ENCODE measurements around the gene CFAP161. TPM values are rescaled to one million over a fixed set of nuclear protein-coding genes. Genes with fewer than 3 reads are reported as not detected.

CFAP161 gene
- total and polyA plus RNA-seq, 2 of the 13 experiments (the other 11 are each of a cell fraction or from before 2014, with no cell fraction given), result not detected

GRCh38 chr15:81161160-81161673 is 27.1 kb downstream of the CFAP161 start:
- DNase-seq (ENCODE audit: low spot score) (no peak), ATAC-seq (no peak), FAIRE-seq (no peak)
- H3K36me3 ChIP-seq (replicated peaks in 1 of 2; ENCODE audit: control insufficient read depth in 1 of 2, insufficient read depth in 2 of 2, low read length in 2 of 2), result no peaks in the 10 kb centered on the region
- intact Hi-C loops (cut with micrococcal nuclease; ENCODE audit: unreplicated experiment) (no loop called here), in situ Hi-C loops (cut with HindIII; ENCODE audit: extremely low pct_ligation_motif_present, low pct_unique_long_range_greater_than_20kb) (loop anchor here (5.0 kb wide), 1 partner anchor 106 kb away; no protein-coding TSS in a partner anchor)
- no peak overlapping the region for H2AFZ ChIP-seq (ENCODE audit: low read length)
- CTCF ChIA-PET (ENCODE audit: low intra/inter-chr PET ratio, low total read pairs), result no interaction called here
- no peaks in the 10 kb centered on the region for H3K9me3 ChIP-seq (ENCODE audit: low read length)
- H3K4me2 ChIP-seq (ENCODE audit: low read depth, low read length), result no peak overlapping the region
- no TSS peak for BruUV-seq (replicated peaks)
- 0% methylated on average over 4 of the region's 4 CpGs for whole genome bisulfite sequencing (ENCODE audit: low lambda C conversion rate)
- POLR2A ChIA-PET, result no interaction called here
- no peak overlapping the region for H3K4me3 ChIP-seq (replicated peaks in 1 of 3; ENCODE audit: insufficient read depth in 1 of 3, low read depth in 2 of 3, low read length in 3 of 3)
- no peak overlapping the region for H3K9ac ChIP-seq (ENCODE audit: insufficient read depth, low read depth, low read length)
- H3K4me1 ChIP-seq (ENCODE audit: insufficient read depth, low read length), result no peaks in the 10 kb centered on the region
- peaks cover 0 to 6% of the 10 kb centered on the region in 2 experiments; a peak in 2 of 5 replicates for H3K27me3 ChIP-seq (ENCODE audit: control insufficient read depth in 1 of 2, insufficient read depth in 2 of 2, low read length in 2 of 2)
- H3K79me2 ChIP-seq (ENCODE audit: insufficient read depth, low read length), result no peaks in the 10 kb centered on the region
- no peaks in the 10 kb centered on the region for H4K20me1 ChIP-seq (ENCODE audit: insufficient read depth, low read length)
- TF ChIP-seq MATR3 (CRISPR knock-in tag; IDR thresholded peaks at IDR 0.05) (no peak), ZNF546 (CRISPR knock-in tag; conservative IDR thresholded peaks at IDR 0.05) (no peak), NFRKB (IDR thresholded peaks at IDR 0.05) (no peak), ZNF556 (CRISPR knock-in tag; IDR thresholded peaks at IDR 0.05; ENCODE audit: borderline replicate concordance) (no peak), GRHL1 (CRISPR knock-in tag; conservative IDR thresholded peaks at IDR 0.05) (no peak), GTF3A (CRISPR knock-in tag; conservative IDR thresholded peaks at IDR 0.05) (no peak), ZNF205 (CRISPR knock-in tag; IDR thresholded peaks at IDR 0.05) (no peak), FOSL2 (CRISPR knock-in tag; IDR thresholded peaks at IDR 0.05) (no peak), ZNF614 (CRISPR knock-in tag; IDR thresholded peaks at IDR 0.05; ENCODE audit: borderline replicate concordance) (no peak), ZNF451 (CRISPR knock-in tag; IDR thresholded peaks at IDR 0.05) (no peak), HMGA1 (CRISPR knock-in tag; conservative IDR thresholded peaks at IDR 0.05) (no peak), ZBTB25 (CRISPR knock-in tag; IDR thresholded peaks at IDR 0.05) (no peak)
- H3K27ac ChIP-seq (ENCODE audit: extremely low read length, insufficient read depth, low read length), result no peak overlapping the region

All from HepG2 (cell line).